HG02852 (cell line): Measurements from ENCODE around the gene PCSK5.
"Not testable (repeated sequence)": the region's sequence is repeated elsewhere in the genome, so short reads cannot be mapped to it uniquely, and the experiment has no call there.

Experiments
- ATAC-seq: cut with Tn5 transposase; IDR thresholded peaks from one replicate; pipeline ENCODE4 v1.9.1; 2021; ENCODE audit warnings: mild to moderate bottlenecking, moderate library complexity; ENCODE audit not compliant: unreplicated experiment

PCSK5 gene

DNA sequence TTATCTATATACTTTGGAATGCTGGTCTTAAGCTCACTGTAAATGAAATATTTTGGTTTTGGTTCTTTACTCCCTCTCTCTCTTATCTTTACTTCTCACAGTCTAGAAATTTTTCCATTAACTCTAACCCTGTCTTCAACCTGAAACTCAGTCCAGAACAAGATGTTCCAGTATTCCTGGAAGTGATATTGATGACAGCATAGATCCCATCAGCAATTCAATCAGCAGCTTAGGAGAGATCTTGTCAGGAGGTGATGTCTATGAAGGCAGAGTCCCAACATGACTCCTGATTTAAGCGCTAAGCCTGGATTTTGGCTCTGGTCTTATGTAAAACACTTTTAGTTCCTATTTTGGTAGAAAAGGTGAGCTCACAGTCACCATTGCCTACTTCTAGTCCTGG lies 451.1 kb downstream of the PCSK5 start:
- ATAC-seq = no peak

DNA sequence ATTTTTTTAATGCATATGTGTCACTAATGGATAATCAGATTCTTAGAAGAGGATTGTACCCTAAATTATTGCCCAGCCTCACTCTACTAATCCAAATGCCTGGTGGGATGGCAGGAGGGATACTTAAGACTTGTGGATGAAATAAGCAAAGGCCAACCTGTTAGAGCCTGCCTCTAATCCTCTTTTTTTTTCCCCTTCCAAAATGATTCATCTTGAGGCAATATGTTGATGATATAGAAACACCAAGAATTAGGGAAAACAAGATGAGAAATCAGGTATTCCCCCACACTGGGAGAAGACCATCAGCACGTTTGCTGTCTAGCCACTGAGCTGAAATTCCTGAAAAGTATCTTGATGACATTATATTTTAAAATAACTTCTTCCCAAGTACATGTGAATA lies 451.7 kb downstream of the PCSK5 start:
- ATAC-seq = no peak

DNA sequence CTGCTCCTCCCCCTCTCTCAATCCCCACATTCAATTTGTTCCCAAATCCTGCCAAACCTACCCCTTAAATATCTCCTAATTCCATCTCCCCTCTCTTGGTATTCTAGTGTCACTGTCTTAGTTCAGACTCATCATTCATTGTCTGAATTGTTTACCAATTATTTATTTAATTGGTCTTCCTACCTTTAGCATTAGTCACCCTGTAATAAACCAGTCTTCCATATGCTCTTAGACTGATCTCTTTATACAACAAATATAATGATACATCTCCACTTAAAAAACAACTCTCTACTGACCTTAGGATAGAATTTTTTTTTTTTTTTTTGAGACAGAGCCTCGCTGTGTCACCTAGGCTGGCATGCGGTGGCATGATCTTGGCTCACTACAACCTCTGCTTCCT lies 452.4 kb downstream of the PCSK5 start:
- ATAC-seq = no peak

DNA sequence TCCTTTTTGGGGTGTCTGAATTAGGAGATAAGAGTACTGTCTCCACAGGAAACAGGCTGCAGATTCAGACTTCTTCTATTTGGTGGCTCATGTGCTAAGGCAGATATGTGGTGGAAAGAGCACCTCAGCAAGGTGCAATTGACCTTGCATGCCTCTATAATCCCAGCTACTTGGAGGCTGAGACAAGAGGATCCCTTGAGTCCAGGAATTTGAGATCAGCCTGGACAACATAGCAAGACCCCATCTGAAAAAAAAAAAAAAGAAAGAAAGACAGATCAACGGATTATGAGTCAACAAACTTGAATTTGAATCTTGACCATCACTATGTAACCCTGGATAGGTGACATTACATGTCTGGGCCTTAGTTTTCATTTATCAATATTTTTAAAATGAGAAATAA lies 459.4 kb downstream of the PCSK5 start:
- no peak for ATAC-seq

DNA sequence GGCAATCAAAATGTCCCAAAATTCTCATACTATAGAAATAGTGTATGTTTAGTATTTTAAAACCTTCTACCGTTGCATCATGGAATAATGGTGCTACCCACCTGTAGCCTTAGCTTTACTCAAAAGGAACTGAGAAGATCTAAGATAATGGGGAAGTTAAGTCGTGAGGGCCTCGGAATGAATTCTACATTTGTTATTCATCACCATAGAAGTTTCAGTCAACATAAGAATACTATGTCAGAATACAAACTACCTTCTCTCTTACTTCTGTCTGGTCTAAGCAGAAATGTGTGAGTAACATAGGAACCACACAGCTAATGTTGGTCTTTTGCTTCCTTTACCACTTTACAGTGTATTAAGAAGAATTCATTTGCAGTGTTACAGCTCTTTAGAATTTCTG lies 460.5 kb downstream of the PCSK5 start:
- no peak for ATAC-seq

DNA sequence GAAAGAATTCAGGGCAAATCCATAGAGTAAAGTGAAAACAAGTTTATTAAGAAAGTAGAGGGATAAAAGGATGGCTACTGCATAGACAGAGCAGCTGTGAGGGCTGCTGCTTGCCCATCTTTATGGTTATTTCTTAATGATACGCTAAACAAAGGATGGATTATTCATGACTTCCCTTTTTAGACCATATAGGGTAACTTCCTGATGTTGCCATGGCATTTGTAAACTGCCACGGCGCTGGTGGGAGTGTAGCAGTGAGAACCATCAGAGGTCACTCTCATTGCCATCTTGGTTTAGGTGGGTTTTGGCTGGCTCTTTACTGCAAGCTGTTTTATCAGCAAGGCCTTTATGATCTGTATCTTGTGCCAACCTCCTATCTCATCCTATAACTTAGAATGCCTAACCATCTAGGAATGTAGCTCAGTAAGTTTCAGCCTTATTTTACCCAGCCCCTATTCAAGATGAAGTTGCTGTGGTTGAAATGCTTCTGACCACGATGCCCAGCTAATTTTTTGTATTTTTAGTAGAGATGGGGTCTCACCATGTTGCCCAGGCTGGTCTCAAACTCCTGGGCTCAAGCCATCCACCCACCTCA lies 461.6 kb downstream of the PCSK5 start:
- ATAC-seq = no peak

DNA sequence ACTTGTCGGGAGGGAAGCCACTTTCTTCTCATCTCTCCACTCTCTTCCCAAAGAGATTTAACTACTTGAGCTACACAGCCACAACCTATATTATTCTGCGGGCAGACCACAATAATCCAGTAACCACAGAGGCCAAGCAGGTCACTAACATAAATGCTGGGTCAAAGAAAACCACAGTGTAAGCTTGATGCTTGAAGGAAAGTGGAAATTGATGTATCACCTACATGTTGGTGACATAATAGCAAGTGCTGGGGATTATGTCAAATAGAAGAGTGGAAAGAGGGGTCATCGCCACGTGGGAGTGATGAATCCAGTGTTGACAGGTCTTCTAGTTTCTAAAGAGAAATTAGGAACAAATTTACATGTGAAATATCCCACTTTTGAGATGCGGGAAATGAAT lies 462.8 kb downstream of the PCSK5 start:
- ATAC-seq = no peak

DNA sequence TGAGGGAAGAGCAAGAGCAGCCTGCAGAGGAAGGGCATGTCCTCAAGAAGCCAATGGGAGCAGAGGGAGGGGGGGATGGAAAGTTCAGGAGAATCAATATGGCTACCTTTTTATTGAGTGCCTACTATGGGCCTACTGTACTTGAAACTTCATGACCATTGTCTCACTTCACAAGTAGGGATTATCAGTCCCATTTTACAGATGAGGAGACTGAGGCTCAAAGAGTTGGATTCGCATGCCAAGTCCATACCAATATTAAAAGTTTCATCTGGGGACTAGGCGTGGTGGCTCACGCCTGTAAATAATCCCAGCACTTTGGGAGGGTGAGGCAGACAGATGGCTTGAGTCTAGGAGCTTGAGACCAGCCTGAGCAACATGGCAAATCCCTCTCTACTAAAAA lies 463.7 kb downstream of the PCSK5 start:
- no peak for ATAC-seq

DNA sequence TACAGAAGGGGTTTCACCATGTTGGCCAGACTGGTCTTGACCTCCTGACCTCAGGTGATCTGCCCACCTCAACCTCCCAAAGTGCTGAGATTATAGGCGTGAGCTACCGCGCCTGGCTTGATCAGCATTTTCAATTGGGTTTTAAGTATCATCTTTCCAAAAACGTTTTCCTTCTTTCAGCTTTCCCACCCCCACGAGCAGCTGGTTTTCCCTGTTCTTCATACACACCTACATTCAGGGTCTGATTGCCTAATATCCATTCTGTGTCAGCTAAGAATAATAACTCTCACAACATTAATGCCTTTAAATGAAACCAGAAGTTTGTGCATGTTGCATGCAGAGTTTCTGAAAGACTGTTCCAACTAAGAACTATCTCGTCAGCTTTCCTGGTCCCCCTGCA lies 465.4 kb downstream of the PCSK5 start:
- ATAC-seq = no peak

DNA sequence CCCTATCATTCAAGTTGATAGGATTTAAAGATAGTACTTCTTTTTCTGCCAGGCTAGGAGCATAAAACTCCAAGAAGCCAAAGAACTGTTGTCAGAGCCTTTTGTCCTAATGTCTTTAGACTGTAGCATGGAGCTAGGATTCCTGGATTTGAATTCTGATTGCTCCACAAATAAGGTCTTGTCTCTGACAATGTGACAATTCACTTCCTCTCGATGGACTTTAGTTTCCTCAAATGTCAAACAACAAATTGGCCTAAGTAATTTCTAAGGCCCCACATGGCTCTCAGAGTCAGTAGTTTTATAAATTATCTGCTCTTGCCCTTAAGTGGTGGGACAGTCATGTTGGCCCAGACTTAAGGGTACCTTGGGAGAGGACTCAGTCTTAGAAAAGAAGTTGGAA lies 467.1 kb downstream of the PCSK5 start:
- no peak for ATAC-seq

DNA sequence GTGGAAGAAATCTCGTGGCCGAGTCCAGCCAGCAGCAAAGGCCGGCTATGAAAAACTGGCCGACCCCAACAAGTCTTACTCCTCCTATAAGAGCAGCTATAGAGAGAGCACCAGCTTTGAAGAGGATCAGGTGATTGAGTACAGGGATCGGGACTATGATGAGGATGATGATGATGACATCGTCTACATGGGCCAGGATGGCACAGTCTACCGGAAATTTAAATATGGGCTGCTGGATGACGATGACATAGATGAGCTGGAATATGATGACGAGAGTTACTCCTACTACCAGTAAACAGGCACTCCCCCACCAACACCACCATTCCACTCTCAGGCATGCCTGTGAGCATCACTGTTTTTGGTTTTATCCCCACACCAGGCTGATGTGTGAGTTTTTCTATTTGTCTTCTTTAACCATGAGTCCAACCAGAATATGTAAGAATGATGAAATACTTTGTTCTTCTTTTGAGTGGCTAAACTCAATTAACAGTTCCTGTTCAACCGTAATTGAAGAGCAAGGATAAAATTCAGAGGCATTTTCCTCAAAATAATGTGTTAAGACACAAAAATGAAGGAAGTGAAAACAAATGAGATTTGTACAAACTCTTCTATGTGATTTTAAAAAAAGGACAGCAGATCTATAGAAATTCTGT lies 468.3 kb downstream of the PCSK5 start:
- no peak for ATAC-seq

DNA sequence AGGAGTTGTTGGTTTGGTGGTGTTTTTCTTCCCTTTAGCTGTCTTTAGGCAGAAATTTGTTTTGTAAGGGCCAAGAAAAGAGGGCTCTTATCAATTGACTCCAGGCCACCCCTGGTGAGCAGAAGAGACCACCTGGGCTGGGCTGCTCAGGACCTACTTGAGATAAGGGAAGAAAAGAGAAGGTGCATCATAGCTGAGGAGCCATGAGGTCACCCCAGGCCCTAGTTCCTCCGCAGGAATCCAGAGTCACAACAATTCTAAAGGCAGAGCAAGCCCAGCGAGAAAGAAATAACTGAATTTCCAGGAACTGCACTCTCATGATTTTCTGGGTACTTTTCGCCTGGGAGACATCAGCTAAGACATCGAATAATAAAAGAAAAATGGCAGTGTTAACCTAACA lies 468.9 kb downstream of the PCSK5 start:
- no peak for ATAC-seq

DNA sequence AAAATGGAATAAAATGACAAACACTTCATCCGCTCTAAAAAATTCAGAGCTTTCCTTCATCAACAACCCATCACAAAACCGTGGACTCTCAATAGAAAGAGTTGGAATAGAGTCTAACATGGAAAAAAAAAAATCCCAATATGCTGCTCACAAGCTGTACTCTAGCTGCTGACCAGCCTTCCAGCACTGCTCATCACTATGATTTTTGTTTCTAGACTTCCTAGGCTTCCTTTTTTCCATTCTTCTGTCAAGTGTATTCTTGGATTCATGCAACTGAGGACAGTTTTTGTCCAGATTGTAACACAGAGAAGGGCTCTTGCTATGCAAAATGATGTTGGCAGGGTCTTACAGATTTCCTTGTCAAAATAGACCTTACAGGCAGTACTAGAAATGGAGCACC lies 469.3 kb downstream of the PCSK5 start:
- ATAC-seq = no peak

DNA sequence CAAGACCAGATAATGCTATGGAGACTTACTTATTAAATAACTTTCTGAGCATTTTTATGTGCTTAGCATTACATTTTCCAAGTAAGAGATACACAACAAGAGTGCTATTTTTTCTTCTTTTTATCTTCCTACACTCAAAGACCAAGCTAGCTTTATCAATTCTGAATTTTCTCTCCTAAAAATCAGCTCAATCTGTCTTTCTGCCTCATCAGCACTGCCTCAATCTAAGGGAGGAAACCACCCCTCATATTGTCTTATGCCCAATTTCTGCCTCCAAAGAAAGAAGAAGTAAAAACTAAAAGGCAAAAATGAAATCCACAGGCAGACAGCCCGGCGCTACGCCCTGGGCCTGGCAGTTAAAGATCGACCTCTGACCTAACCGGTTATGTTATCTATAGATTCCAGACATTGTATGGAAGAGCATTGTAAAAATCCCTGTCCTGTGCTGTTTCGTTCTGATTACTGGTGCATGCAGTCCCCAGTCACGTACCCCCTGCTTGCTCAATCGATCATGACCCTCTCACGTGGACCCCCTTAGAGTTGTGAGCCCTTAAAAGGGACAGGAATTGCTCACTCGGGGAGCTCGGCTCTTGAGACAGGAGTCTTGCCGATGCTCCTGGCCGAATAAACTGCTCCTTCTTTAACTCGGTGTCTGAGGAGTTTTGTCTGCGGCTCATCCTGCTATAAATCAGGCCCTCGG lies 472.0 kb downstream of the PCSK5 start:
- ATAC-seq = not testable (repeated sequence)

DNA sequence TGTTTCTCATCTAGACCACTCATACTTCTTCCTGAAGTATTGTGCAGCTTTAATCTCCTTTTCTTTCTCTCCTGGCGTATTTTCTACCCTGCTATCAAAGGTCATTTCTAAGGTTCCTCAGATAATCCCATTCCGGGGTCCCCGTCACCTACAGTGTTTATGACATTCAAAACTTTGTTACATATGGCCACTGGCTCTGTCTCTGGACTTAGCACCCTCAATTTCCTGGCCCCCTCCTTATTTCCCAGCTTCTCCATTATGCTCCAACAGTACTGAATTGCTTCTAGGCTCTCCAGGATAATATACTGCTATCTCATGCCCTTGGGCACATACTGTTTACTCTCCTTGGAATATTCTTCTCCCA lies 472.5 kb downstream of the PCSK5 start:
- ATAC-seq = no peak

DNA sequence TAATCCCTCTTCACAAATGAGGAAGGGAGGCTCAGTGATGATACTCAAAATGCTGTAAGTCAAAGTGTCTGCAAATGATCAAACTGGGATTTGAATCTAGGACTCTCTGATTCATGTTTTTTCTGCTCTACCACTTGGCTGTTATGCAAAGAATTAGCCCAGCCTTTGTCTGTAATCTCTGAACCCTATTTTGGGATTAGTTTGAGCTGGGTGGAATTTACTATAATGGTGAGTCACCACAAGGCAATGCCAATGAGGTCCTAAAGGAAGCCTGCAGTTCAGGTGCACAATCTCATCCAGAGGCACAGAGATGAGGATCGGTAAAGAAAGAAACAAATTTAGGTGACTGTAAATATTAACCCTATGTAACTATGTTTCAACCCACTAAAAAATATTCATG lies 474.6 kb downstream of the PCSK5 start:
- no peak for ATAC-seq

DNA sequence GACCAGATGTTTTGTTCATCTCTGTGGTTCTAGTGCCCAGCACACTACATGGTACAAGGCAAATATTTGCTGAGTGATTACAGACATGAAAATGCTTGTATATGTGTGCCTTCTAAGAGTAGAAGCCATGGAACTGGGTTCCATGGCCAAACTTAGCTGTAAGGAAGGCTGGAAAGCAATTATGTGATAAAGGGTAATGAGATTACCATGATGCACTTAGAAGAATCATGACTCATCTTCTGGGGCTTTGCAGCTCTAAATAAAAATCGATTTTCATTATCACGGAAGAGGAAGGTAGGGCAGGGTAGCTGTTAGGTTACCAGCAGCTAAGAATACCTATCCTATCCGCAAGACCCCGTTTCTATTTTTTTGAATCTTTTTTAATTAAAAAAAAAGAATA lies 475.8 kb downstream of the PCSK5 start:
- ATAC-seq = no peak

DNA sequence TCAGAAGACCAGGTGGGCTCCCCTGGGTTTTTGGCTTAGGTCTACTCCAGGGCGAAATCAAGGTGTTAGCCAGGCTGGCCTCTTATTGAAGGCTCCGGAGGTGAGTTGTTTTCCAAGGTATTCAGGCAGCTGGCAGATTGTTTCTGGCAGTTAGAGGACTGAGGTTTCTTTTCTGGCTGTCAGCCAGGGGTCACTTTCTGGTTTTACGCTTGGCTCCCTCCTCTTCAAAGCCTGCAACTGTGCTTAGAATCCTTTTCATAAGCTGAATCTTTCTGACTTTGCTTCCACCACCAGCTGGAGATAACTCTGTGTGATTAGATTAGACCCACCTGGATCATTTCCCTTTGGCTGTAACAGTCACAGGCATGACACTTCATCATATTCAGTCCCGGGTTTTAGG lies 479.1 kb downstream of the PCSK5 start:
- ATAC-seq = peak; percentile 49

DNA sequence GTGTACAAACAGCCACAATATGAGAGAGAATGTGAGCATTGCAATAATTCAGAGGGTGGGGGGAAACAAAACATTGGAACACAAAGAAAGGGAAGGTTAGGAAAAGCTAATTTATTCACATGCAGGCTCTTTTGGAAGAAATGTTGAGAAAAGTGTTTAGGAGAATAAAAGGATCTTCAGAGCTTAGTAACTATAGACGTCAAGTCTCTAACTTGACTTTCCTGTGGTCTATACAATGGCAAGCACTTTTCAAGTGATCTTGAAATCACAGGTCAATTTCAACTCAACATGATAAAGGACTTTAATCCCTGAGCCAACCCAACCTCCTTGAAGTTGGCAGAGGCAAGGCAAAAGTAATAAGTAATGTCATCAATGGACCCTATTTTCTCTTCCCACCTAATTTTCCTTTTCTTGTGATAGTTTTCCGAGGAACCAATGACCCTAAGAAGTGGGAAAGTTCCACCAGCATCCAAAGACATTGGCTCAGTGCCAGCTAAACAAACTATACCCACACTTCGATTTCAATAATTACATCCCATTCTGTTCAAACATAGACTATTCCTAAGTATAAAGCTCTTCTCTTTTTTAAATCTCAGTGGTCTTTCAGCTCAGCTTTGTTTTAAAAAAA lies 480.0 kb downstream of the PCSK5 start:
- no peak for ATAC-seq

DNA sequence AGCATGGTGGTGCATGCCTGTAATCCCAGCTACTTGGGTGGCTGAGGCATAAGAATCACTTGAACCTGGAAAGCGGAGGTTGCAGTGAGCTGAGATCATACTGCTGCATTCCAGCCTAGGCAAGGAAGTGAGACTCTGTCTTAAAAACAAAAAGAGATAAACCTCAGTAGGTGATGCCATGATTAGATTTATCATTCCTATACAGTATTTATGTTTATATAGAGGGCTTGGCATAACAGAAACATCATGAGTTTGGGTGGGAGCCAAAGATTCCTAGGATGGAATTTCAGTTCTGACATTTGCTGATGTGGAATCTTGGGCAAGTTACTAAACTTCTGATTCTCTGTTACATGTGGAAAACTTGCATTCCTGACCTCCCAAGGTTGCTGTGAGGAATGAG lies 481.4 kb downstream of the PCSK5 start:
- ATAC-seq = no peak

DNA sequence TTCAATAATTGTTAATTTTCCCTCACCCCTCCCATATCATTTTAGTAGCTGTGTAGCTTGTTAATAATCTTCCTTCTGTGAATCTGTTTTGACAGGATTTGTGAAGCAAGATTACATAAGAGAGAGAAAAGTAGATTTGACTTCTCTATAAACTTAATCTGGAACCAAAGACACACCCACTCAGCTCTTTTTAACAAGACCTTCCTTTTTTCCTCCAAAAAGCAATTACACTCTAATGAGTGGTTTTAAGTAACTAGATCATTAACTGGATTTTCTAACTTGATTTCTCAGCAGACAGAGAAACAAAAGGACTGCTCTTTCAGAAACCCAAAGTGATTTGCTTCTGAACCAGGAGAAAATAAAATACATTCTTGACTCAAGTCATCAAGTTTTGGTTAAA lies 481.9 kb downstream of the PCSK5 start:
- ATAC-seq = no peak

DNA sequence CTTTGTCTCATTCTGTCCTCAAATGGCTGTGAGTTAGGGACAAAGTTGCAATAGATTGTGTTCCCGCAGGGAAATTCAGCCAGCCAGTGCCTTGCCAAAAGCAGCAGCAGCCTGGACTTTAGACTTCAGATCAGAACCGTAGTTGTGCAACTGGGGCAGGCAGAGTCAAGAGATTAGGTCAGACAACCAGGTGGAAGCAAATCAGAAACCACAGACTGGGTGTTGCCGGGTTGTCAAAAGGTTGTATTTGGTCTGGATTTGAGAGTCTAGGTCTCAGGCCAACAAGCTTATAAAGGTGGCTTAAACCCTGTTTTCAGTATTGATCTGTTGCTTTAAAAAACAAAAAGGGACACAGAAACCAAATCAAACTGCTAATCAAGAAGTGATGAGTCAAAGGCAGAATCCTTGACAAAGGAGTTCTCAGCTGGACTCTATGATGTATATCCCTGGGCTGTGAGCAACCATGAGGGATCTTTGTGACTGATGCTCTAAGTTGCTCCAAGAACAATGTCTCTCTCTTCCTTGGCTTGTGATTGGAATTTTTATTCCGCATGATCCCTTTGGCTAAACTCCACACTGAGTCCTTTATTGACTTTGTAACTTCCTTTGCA lies 482.8 kb downstream of the PCSK5 start:
- peak; percentile 58 for ATAC-seq
